HG02852 (cell line): Measurements from ENCODE around the gene CAPN11.
"Not testable (repeated sequence)": the region's sequence is repeated elsewhere in the genome, so short reads cannot be mapped to it uniquely, and the experiment has no call there.

Experiments used
- ATAC-seq: cut with Tn5 transposase; IDR thresholded peaks from one replicate; pipeline ENCODE4 v1.9.1; 2021; ENCODE audit warnings: mild to moderate bottlenecking, moderate library complexity; ENCODE audit not compliant: unreplicated experiment

The CAPN11 gene

GRCh38 chr6:44225579-44226325 is 67.1 kb downstream of the CAPN11 start:
- ATAC-seq: no peak

GRCh38 chr6:44226368-44227147 is 67.9 kb downstream of the CAPN11 start:
- no peak for ATAC-seq

GRCh38 chr6:44227148-44227793 is 68.7 kb downstream of the CAPN11 start:
- ATAC-seq: no peak

GRCh38 chr6:44228031-44228430 is 69.4 kb downstream of the CAPN11 start:
- no peak for ATAC-seq

- ATAC-seq: no peak
Measured at GRCh38 chr6:44228433-44228832, 69.8 kb downstream of the CAPN11 start.

- ATAC-seq: no peak
Measured at GRCh38 chr6:44228836-44229235, 70.2 kb downstream of the CAPN11 start.

GRCh38 chr6:44229376-44230033 is 70.9 kb downstream of the CAPN11 start:
- ATAC-seq: no peak

GRCh38 chr6:44230034-44230675 is 71.5 kb downstream of the CAPN11 start:
- ATAC-seq: no peak

GRCh38 chr6:44231426-44231825 is 72.8 kb downstream of the CAPN11 start:
- ATAC-seq: not testable (repeated sequence)

GRCh38 chr6:44232676-44233566 is 74.3 kb downstream of the CAPN11 start:
- no peak for ATAC-seq

- no peak for ATAC-seq
Measured at GRCh38 chr6:44233567-44234100, 75.0 kb downstream of the CAPN11 start.
